Daoy (cell line): ENCODE data around the gene LIN7A. TPM values are rescaled to one million over a fixed set of nuclear protein-coding genes. Genes with fewer than 3 reads are reported as not detected.
A peak's percentile ranks its signal among the peaks of the same experiment; 100 is the strongest.
"Not testable (repeated sequence)": the region's sequence is repeated elsewhere in the genome, so short reads cannot be mapped to it uniquely, and the experiment has no call there.

Experiments
- DNase-seq: peaks from one replicate; pipeline ENCODE4 v3.0.0-alpha.2; 2015; ENCODE audit warnings: low read depth
- total RNA-seq: library from RNA; depleted of rRNA; stranded (reverse); fragments of >200 nt; shearing (Covaris generic); gene quantifications from 2 replicates; pipeline ENCODE4 v1.2.3, GENCODE V29; 2014

LIN7A gene
- total RNA-seq, 1 experiment from 2014 or later: 1.3 TPM

- no peak for DNase-seq
Measured at GRCh38 chr12:80811957-80812708, 125.6 kb downstream of the LIN7A start.

GRCh38 chr12:80810874-80811273, 126.9 kb downstream of the LIN7A start:
- no peak for DNase-seq

DNA sequence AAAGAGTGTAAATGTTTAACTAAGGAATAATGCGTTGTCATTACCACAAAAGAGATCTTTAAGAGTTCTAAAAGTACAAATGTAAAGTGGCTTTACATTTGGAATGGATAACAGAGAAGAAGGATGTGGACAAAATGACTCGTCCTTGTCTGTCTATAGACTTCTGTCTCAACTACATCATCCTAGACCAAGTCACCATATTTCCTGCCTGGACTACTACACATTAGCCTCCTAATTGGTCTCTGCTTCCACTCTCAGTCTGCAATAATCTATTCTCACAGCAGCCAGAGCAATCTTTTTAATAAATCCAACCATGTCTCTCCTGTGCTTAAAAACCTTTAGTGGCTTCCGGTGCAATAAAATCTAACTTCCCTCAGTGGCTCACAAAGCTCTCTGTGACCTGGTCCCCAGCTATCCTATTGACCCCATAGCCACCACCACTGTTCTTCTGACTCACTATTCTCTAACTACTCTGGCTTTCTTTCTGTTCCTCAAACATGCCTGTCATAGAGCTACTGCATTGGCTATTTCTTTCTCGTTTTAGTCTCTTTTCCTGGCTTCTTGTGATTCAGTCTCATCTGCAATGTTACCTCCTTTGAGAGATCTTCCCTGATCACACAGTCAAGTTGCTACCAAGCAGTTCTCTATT, 130.0 kb downstream of the LIN7A start:
- DNase-seq: no peak

DNA sequence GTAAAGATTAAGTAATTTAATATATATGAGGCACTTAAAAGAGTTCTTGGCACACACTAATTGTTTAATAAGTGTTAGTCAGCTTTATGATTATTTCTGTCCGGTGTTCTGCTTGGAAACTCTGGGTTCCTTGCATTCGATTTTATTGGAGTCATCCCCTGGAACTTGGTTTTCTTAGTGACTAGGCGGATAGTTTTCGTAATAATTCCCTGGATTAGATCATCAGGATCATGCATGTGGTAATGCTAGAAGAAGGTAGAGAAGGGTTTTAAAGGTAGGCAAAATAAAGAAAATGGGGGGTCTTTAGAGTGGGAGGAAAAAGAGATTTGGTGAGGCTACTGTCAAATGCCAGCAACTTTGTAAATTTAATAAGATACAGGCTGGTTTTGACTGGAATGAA, 132.6 kb downstream of the LIN7A start:
- DNase-seq: no peak

- DNase-seq: no peak
Measured at GRCh38 chr12:80802652-80803400, 134.9 kb downstream of the LIN7A start.

DNA sequence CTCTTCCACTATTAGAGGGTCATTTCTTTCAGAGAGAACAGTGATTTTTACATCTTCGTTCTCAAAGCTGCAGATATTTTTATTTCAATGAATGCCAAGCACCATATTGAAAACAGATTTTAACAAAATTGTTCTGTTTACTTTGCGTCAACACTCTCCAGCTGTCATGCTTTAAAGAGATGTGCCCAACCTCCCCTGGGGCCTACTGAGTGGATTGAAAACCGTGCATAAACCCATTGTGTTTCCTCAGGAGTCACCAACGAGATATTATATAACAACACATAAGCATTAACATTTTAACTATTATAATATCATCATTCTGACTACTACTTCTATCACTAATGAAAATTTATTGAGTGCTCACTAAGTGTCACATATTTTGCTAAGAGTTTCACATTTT, 139.5 kb downstream of the LIN7A start:
- DNase-seq: no peak

DNA sequence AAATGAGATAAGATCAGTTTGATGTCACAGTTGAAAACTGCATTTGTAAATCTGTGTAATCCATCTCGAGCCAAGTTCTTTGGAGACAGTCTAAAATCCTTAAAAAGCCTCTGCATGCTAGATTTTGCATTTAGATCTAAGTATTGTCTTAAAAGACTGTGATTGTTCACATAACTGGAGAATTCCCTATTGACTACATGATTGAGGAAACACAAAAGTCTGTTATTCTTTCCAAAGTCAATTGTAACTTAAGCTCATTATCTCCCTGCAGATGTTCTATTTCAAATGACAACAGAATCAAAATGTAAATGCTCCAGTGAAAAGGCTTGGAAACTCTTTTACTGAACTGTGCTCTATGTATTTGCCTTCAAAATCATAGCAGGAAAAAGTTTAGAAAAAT, 143.2 kb downstream of the LIN7A start:
- no peak for DNase-seq

- DNase-seq: no peak
Measured at GRCh38 chr12:80792861-80793260, 144.9 kb downstream of the LIN7A start.

DNA sequence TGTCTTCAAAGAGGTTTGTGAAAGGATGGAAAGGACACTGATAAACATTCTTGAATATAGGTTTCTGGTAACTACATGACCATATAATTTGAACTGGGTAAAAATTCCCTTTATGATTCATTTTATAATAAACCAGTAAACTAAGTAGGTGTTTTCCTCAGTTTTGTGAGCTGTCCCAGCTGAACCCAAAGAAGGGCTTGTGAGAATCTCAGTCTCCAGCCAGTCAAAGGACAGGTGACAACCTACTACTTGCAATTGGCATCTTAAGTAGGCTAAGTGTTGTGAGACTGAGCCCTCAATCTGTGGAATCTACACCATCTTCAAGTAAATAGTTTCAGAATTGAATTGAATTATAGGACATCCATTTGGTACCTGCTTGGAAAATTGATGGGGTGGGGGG, 145.9 kb downstream of the LIN7A start:
- DNase-seq: no peak

- not testable (repeated sequence) for DNase-seq
Measured at GRCh38 chr12:80788407-80788806, 149.3 kb downstream of the LIN7A start.

DNA sequence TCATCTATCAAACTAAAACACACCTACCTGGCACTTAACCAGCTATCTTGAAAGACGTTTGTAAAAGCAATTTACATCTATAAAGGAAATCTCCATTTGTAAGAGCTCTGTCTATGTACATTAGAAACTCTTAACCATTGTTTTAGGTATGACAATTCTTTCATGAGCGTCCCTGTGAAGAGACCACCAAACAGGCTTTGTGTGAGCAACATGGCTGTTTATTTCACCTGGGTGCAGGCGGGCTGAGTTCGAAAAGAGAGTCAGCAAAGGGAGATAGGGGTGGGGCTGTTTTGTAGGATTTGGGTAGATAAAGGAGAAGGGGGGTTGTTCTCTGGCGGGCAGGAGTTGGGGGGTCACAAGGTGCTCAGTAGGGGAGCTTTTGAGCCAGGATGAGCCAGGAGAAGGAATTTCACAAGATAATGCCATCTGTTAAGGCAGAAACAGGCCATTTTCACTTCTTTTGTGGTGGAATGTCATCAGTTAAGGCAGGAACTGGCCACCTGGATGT, 154.7 kb downstream of the LIN7A start:
- not testable (repeated sequence) for DNase-seq

DNA sequence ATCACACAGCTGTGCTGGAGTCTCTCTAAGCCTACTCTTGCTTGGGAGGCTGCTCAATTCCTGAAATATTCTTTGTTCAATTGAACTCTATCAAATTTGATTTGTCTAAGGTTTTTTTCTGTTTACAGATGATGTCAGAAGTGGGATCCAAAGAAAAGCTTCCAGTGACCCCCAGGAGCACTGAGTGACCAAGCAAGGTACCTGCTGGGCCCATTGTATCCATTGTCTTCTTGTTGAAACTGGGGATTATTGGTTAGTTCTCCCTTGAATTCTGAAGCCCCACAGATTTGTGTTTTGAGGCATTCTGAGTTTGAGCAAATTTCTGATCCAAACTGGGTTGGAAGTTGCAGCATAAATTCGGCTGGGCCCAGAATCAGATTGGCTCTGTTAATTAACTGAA, 156.4 kb downstream of the LIN7A start:
- DNase-seq: no peak

DNA sequence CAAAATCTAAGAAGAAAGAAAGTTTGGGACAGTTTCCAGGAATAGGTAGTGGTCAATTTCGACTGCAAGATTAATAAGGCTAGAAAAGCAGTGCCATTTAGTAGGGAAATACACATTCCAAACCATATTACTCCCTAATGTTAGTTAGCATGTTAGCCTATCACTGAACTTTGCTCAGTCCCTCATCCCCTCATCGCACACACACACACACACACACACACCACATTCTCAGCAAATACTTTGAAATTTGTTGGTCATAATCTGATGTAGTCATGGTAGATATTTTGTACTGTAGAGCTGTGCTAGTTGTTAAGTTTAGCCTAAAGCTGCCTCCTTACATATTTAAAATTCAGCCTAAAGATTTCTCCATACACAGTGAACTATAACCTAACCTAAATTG, 157.0 kb downstream of the LIN7A start:
- DNase-seq: no peak

DNA sequence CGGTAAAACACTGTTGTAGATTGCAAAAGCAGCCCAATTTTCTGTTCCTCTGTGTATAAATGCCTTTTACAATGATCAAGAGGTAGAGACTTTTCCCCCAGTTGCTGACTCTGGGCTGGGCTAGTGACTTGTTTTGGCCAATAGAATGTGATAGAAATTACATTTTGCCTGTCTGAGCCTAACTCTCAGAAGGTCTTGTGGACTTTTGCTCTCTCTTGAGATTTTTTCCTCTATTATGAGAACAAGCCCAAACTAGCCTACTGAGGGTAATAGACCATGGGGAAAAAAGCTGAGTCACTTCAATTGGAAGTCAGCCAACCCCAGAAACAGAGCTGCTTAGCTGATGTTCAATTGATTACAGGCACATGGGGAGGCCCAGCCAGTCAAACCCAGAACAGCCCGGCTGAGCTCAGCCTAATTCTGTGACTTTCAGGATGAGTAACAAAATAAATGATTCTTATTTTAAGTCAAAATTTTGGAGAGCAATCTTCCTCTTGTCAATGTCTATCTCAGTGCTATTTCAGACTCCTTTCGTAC, 159.7 kb downstream of the LIN7A start:
- peak; percentile 65 for DNase-seq

- no peak for DNase-seq
Measured at GRCh38 chr12:80777587-80777986, 160.1 kb downstream of the LIN7A start.

DNA sequence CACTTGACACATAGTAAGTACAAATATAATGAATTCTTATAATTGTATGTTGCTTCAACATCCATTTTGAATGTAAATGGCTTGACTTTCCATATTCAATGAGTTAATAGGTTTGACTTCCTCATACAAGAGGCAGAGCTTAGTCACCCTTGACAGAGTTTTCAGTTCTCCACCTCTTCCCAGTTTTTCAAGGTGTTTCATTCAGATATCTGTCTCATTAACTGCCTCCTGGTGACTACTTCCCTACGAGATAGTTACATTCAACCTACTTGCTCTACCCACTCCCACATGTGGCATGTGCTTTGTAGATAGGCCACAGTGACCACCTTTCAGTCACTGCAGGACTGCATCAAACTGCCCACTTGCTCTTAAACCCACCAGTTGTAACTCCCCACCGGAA, 161.0 kb downstream of the LIN7A start:
- no peak for DNase-seq

GRCh38 chr12:80770958-80771357, 166.8 kb downstream of the LIN7A start:
- DNase-seq: no peak

GRCh38 chr12:80769553-80770140, 168.1 kb downstream of the LIN7A start:
- no peak for DNase-seq

DNA sequence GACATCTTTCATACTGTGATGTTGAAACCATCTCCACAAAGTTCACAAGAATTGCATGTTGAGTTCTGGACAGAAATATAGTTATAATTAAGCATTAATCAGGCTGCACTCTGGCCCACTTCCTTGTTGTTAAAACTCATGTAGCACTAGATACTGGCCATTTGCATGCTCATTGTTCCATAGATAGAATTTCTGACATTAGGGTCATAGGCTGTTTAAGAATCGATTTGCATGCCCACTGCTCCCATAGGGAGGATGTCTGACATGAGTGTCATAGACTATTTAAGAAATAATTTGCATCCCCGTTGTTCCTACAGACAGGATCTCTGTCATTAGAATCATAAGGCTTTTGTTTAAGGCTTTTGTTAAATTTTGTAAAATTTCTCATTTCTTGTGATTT, 170.8 kb downstream of the LIN7A start:
- DNase-seq: no peak

DNA sequence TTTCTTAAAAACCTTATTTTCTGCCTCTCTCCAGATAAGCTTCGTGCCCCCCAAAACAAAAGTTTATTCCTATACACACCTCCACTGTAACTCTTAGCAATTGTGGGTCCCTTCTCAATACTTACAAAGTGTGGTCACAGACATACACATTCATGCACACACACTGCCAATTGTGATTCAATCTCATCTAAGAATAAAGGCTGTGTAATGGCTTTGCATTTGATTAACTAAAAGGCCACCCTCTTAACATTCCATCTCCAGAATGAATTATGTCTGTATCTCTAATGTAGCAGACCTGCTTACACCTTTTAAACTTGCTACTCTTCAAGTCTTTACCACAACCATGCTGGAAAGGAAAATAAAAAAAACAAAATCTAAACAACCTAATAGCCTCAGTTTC, 171.5 kb downstream of the LIN7A start:
- no peak for DNase-seq

- peak; percentile 45 for DNase-seq
Measured at GRCh38 chr12:80763874-80764273, 173.9 kb downstream of the LIN7A start.

- DNase-seq: no peak
Measured at GRCh38 chr12:80761838-80762237, 175.9 kb downstream of the LIN7A start.
